Measurements from ENCODE around the gene CARD9. TPM values are rescaled to one million over a fixed set of nuclear protein-coding genes. Genes with fewer than 3 reads are reported as not detected.

CARD9 gene
- total RNA-seq, 1 donor from 2014 or later: 1.9 TPM

GRCh38 chr9:136377341-136378169, 4.1 kb upstream of the CARD9 start:
- no peaks in the 10 kb centered on the region for H3K27me3 ChIP-seq (ENCODE audit: control insufficient read depth, insufficient read depth, low read length)
- no peak for TF ChIP-seq CTCF (IDR thresholded peaks at IDR 0.05; ENCODE audit: insufficient read depth, low read length, poor library complexity, severe bottlenecking)
- no peak for DNase-seq (ENCODE audit: low read depth)
- H3K36me3 ChIP-seq (ENCODE audit: control insufficient read depth, insufficient read depth, low read length): peaks cover 4% of the 10 kb centered on the region
- H3K4me3 ChIP-seq (ENCODE audit: low read depth, low read length): no peak overlapping the region

- peaks cover 2% of the 10 kb centered on the region for H3K36me3 ChIP-seq (ENCODE audit: control insufficient read depth, insufficient read depth, low read length)
- H3K4me3 ChIP-seq (ENCODE audit: low read depth, low read length): no peak overlapping the region
- TF ChIP-seq CTCF (IDR thresholded peaks at IDR 0.05; ENCODE audit: insufficient read depth, low read length, poor library complexity, severe bottlenecking): no peak
- DNase-seq (ENCODE audit: low read depth): no peak
- H3K27me3 ChIP-seq (ENCODE audit: control insufficient read depth, insufficient read depth, low read length): no peaks in the 10 kb centered on the region
These were observed 3.0 kb upstream of the CARD9 start for GRCh38 chr9:136376457-136376856.

GRCh38 chr9:136375096-136375495, 1.6 kb upstream of the CARD9 start:
- H3K27me3 ChIP-seq (ENCODE audit: control insufficient read depth, insufficient read depth, low read length): no peaks in the 10 kb centered on the region
- peaks cover 2% of the 10 kb centered on the region for H3K36me3 ChIP-seq (ENCODE audit: control insufficient read depth, insufficient read depth, low read length)
- no peak for TF ChIP-seq CTCF (IDR thresholded peaks at IDR 0.05; ENCODE audit: insufficient read depth, low read length, poor library complexity, severe bottlenecking)
- no peak overlapping the region for H3K4me3 ChIP-seq (ENCODE audit: low read depth, low read length)
- no peak for DNase-seq (ENCODE audit: low read depth)

- no peak for TF ChIP-seq CTCF (IDR thresholded peaks at IDR 0.05; ENCODE audit: insufficient read depth, low read length, poor library complexity, severe bottlenecking)
- no peak for DNase-seq (ENCODE audit: low read depth)
- Histone ChIP-seq H3K27me3 (ENCODE audit: control insufficient read depth, insufficient read depth, low read length) (no peaks in the 10 kb centered on the region), H3K36me3 (ENCODE audit: control insufficient read depth, insufficient read depth, low read length) (no peaks in the 10 kb centered on the region), H3K4me3 (ENCODE audit: low read depth, low read length) (no peak overlapping the region)
These were observed 710 bp upstream of the CARD9 start for GRCh38 chr9:136374183-136374575.

- DNase-seq (ENCODE audit: low read depth): peak; percentile 69
- no peaks in the 10 kb centered on the region for H3K27me3 ChIP-seq (ENCODE audit: control insufficient read depth, insufficient read depth, low read length)
- no peak overlapping the region for H3K4me3 ChIP-seq (ENCODE audit: low read depth, low read length)
- peak; percentile 36 for TF ChIP-seq CTCF (IDR thresholded peaks at IDR 0.05; ENCODE audit: insufficient read depth, low read length, poor library complexity, severe bottlenecking)
- no peaks in the 10 kb centered on the region for H3K36me3 ChIP-seq (ENCODE audit: control insufficient read depth, insufficient read depth, low read length)
These were observed 739 bp downstream of the CARD9 start for GRCh38 chr9:136372561-136373299.

Data from kidney epithelial cell (primary cell).